Esophagus muscularis mucosa (tissue), 4 donors: ENCODE data around the gene CBFA2T2. TPM values are rescaled to one million over a fixed set of nuclear protein-coding genes. Genes with fewer than 3 reads are reported as not detected.

Experiments
- DNase-seq: peaks from one replicate; pipeline ENCODE4 v3.0.0-alpha.2; 2017; ENCODE audit errors: extremely low spot score
- H3K27ac ChIP-seq, 4 donors: fragments of 200-600 bp; sonication (generic); replicated peaks in 1 of 4; 1 replicate in 3 of 4; 2 replicates in 1 of 4; pipeline ENCODE4 v1.5.1; 2016 to 2019; ENCODE audit warnings: mild to moderate bottlenecking in 1 of 4
- H3K27me3 ChIP-seq, 4 donors: fragments of 200-600 bp; sonication (generic); one replicate each; pipeline versions ENCODE4 v1.5.1 to v1.6.0; 2016 to 2019
- H3K36me3 ChIP-seq, 4 donors: fragments of 200-600 bp; sonication (generic); one replicate each; pipeline ENCODE4 v1.5.1; 2016 to 2019
- H3K4me1 ChIP-seq, 4 donors: fragments of 200-600 bp; sonication (generic); one replicate each; pipeline ENCODE4 v1.5.1; 2016 to 2019
- H3K4me3 ChIP-seq, 4 donors: fragments of 200-600 bp; sonication (generic); 1 replicate in 2 of 4; 2 replicates in 2 of 4; pipeline ENCODE4 v1.5.1; 2016 to 2019; ENCODE audit warnings: mild to moderate bottlenecking in 4 of 4, moderate library complexity in 1 of 4
- H3K9me3 ChIP-seq, 4 donors: fragments of 200-600 bp; sonication (generic); 1 replicate in 3 of 4; 2 replicates in 1 of 4; pipeline ENCODE4 v1.5.1; 2016 to 2019
- CTCF ChIP-seq, 3 experiments: fragments of 200-600 bp in 2 of 3; fragments of 450-650 bp in 1 of 3; sonication (generic) in 2 of 3; IDR thresholded peaks; one replicate each; pipeline ENCODE4 v1.5.1; 2017 to 2019; ENCODE audit warnings: antibody characterized with exemption in 3 of 3, mild to moderate bottlenecking in 2 of 3, moderate library complexity in 1 of 3
- EP300 ChIP-seq: sonication (generic); formaldehyde crosslinking; IDR thresholded peaks from one replicate; pipeline ENCODE4 v1.6.1; 2017; ENCODE audit warnings: antibody characterized with exemption
- POLR2A ChIP-seq: fragments of 450-650 bp; IDR thresholded peaks from one replicate; pipeline ENCODE4 v1.6.1; 2017; ENCODE audit warnings: antibody characterized with exemption, moderate library complexity, mild to moderate bottlenecking, low read depth
- POLR2AphosphoS5 ChIP-seq, 2 donors: sonication (generic); formaldehyde crosslinking; IDR thresholded peaks; one replicate each; pipeline ENCODE4 v1.6.1; 2017; ENCODE audit warnings: antibody characterized with exemption in 2 of 2
- WGBS: methylation state at CpG from one replicate; pipeline ENCODE4 v1.1.5; 2018; 5-methylcytosine and 5-hydroxymethylcytosine counted together
- intact Hi-C: fragments of 100-400 bp; cut with DNase I; formaldehyde crosslinking; loops from one replicate; pipeline ENCODE4 v1.15.1; 2023
- total RNA-seq, 4 donors: library from RNA; depleted of rRNA; stranded (reverse); fragments of >200 nt; gene quantifications; one replicate each; pipeline versions ENCODE4 v1.1.0 to v1.2.1, GENCODE V29; 2016

CBFA2T2 gene
- total RNA-seq, 4 donors from 2014 or later: 11.3 to 17.7 (median 14.6) TPM

DNA sequence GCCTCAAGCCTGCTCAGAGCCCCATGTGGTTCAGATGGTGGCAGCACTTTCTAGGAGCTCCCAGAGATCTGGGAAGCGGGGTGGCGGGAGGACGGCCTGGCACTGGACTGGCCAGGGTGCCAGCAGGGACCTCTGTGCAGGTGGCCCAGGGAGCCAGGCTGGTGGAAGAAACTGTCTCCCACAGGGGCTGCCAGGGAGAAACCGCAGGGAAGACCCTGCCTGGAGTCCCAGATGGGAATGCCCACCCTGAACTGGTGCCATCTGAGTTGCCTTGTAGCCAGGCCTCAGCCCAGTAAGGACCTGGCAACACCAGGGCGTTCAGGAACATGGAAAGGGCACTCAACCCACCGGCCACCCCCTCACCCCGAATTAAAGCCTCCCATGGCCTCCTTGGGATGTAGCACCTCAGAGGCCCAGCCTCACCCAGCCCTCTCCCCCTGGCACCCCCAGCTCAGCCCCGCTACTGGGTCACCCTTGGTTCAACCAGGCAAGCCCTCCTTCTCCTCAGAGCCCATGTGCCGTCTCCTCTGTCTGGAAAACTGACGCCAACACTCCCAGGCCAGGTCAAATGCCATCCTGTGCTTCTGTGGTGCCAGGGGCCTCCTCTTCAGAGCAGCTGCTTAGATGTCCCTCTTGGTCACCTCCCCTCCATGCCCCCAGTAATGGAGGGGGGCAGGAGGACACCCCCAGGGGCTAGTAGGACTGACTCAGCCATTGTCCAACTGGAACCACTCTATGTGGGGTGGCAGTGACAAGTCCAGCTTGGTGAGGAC lies 166.3 kb downstream of the CBFA2T2 start:
- intact Hi-C loops: no loop called here
- TF ChIP-seq CTCF (IDR thresholded peaks at IDR 0.05) (no peak), POLR2AphosphoS5 (IDR thresholded peaks at IDR 0.05) (no peak), EP300 (no peak), POLR2A (no peak)
- Histone ChIP-seq H3K36me3 (peaks cover 12 to 47% (median 38%) of the 10 kb centered on the region in 4 donors), H3K9me3 (no peaks in the 10 kb centered on the region), H3K27ac (no peak overlapping the region), H3K27me3 (no peaks in the 10 kb centered on the region), H3K4me3 (no peak overlapping the region), H3K4me1 (peaks cover 13 to 14% (median 14%) of the 10 kb centered on the region in 4 donors)
- DNase-seq: no peak
- 90% methylated on average over 6 of the region's 10 CpGs for WGBS

DNA sequence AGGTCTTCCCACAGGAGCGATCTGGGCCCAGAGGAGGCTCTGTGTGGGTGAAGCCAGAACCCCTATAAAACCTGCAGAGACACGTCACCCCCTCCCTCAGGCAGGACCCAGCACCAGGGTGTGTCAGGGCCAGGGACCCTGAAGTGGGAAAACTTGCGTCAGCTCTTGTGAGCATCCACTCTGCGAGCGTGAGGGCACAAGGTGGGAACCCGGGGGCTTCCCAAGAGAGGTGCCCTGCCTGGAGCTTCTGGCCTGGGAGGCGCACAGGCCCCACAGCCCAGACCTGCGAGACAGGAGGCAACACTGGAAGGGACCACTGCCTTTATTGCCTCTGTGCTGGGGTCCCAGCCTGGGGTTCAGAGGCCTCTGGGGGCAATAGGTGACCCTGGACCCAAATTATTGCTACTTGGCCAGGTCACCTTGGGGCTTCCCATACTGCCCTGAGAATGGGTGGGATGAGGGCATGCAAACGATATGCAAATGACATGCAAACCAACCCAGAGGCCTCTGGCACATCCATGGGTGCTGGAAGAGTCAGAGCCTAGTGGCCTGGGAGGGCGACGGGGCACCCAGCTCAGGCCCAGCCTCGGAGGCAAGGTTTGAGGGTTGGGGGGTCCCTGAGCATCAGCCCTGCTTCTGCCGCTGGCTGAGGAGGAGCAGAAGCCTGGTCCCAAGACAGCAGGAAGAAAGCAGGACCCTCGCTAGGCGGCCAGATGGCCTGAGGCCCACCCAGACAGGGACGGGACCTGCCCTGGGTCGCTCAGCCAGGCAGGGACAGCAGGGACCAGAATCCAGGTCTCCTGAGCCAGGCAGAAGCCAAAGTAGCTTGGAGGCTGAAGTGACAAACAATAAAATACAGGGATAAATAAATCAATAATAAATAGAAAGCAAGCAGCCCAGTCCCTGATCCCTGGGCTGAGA lies 167.1 kb downstream of the CBFA2T2 start:
- DNase-seq: no peak
- H3K4me3 ChIP-seq: no peak overlapping the region
- peaks cover 12 to 47% (median 38%) of the 10 kb centered on the region in 4 donors for H3K36me3 ChIP-seq
- peaks cover 13 to 14% (median 14%) of the 10 kb centered on the region in 4 donors for H3K4me1 ChIP-seq
- TF ChIP-seq EP300 (no peak), CTCF (IDR thresholded peaks at IDR 0.05) (no peak), POLR2AphosphoS5 (IDR thresholded peaks at IDR 0.05) (no peak), POLR2A (no peak)
- no peaks in the 10 kb centered on the region for H3K9me3 ChIP-seq
- H3K27me3 ChIP-seq: no peaks in the 10 kb centered on the region
- intact Hi-C loops: no loop called here
- 91% methylated on average over 16 of the region's 17 CpGs for WGBS
- no peak overlapping the region for H3K27ac ChIP-seq

- Histone ChIP-seq H3K9me3 (no peaks in the 10 kb centered on the region), H3K4me3 (no peak overlapping the region), H3K27ac (no peak overlapping the region), H3K36me3 (peaks cover 12 to 47% (median 38%) of the 10 kb centered on the region in 4 donors), H3K4me1 (peaks cover 14 to 16% (median 15%) of the 10 kb centered on the region in 4 donors), H3K27me3 (no peaks in the 10 kb centered on the region)
- DNase-seq: no peak
- intact Hi-C loops: no loop called here
- TF ChIP-seq EP300 (no peak), POLR2AphosphoS5 (IDR thresholded peaks at IDR 0.05) (no peak), POLR2A (no peak), CTCF (IDR thresholded peaks at IDR 0.05) (no peak)
- WGBS: 88% methylated on average over 12 of the region's 12 CpGs
Observed at GRCh38 chr20:33657704-33658095, 167.8 kb downstream of the CBFA2T2 start.

- TF ChIP-seq CTCF (IDR thresholded peaks at IDR 0.05) (no peak), POLR2AphosphoS5 (IDR thresholded peaks at IDR 0.05) (no peak), POLR2A (no peak), EP300 (no peak)
- WGBS: 90% methylated on average over 8 of the region's 8 CpGs
- Histone ChIP-seq H3K9me3 (no peaks in the 10 kb centered on the region), H3K36me3 (peaks cover 12 to 47% (median 38%) of the 10 kb centered on the region in 4 donors), H3K27me3 (no peaks in the 10 kb centered on the region), H3K4me3 (no peak overlapping the region), H3K27ac (no peak overlapping the region), H3K4me1 (peaks cover 12 to 16% (median 14%) of the 10 kb centered on the region in 4 donors)
- intact Hi-C loops: no loop called here
- DNase-seq: no peak
Observed at GRCh38 chr20:33658510-33658909, 168.6 kb downstream of the CBFA2T2 start.
